HEK293 (cell line): ENCODE results near the gene DNAJC3.

Experiments
- MYNN ChIP-seq: fragments of 450-650 bp; formaldehyde crosslinking; IDR thresholded peaks from 2 replicates; pipeline ENCODE4 v1.5.1; 2016; ENCODE audit warnings: missing biosample characterization, missing genetic modification characterization, borderline replicate concordance
- ZBTB20 ChIP-seq: fragments of 450-650 bp; formaldehyde crosslinking; IDR thresholded peaks from 2 replicates; pipeline ENCODE4 v1.5.1; 2016; ENCODE audit warnings: missing biosample characterization, missing genetic modification characterization
- ZNF138 ChIP-seq: fragments of 450-650 bp; formaldehyde crosslinking; IDR thresholded peaks from 2 replicates; pipeline ENCODE4 v1.5.1; 2016; ENCODE audit warnings: missing biosample characterization, missing genetic modification characterization, borderline replicate concordance
- ZNF202 ChIP-seq: fragments of 450-650 bp; formaldehyde crosslinking; IDR thresholded peaks from 2 replicates; pipeline ENCODE4 v1.5.1; 2016; ENCODE audit warnings: missing biosample characterization, missing genetic modification characterization, borderline replicate concordance
- ZNF239 ChIP-seq: fragments of 450-650 bp; formaldehyde crosslinking; IDR thresholded peaks from 2 replicates; pipeline ENCODE4 v1.5.1; 2016; ENCODE audit warnings: missing biosample characterization, missing genetic modification characterization
- TF ChIP-seq, protein P1 (sequence below): fragments of 450-650 bp; formaldehyde crosslinking; IDR thresholded peaks from 2 replicates; pipeline ENCODE4 v1.5.1; 2016; ENCODE audit warnings: missing biosample characterization, missing genetic modification characterization

DNA sequence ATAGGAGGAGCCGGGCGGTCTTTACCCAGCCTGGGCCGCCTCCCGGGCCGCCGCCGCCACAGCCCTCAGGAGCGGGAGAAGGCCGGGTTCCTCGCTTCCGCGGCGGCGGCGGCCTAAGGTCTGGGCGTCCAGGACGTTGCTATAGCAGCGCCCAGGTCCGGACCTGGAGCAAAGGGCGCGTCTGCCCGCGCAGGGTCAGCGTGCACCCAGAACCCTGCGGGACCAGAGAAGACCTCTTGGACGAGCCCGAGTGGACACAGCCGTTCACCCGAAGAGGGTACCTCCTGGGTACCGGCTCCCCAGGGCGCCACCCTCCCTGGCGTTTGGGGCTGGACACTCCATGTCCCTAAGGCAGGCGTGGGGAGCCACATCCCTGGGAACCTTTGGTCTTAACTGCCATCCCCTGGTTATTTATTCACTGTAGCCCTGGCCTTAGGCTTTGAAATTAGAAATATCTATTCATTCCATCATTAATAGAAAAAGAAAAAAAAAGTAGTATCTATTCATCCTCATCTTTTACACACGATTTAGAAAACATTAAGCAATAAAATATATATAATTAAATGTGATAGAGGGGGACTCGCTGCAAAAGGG lies 34.8 kb upstream of the DNAJC3 start:
- no peak for TF ChIP-seq MYNN (tag by site-specific recombination)
- no peak for TF ChIP-seq ZNF202 (tag by site-specific recombination)
- TF ChIP-seq, protein P1, sequence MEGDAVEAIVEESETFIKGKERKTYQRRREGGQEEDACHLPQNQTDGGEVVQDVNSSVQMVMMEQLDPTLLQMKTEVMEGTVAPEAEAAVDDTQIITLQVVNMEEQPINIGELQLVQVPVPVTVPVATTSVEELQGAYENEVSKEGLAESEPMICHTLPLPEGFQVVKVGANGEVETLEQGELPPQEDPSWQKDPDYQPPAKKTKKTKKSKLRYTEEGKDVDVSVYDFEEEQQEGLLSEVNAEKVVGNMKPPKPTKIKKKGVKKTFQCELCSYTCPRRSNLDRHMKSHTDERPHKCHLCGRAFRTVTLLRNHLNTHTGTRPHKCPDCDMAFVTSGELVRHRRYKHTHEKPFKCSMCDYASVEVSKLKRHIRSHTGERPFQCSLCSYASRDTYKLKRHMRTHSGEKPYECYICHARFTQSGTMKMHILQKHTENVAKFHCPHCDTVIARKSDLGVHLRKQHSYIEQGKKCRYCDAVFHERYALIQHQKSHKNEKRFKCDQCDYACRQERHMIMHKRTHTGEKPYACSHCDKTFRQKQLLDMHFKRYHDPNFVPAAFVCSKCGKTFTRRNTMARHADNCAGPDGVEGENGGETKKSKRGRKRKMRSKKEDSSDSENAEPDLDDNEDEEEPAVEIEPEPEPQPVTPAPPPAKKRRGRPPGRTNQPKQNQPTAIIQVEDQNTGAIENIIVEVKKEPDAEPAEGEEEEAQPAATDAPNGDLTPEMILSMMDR (tag by site-specific recombination) = no peak
- no peak for TF ChIP-seq ZNF239 (tag by site-specific recombination)
- TF ChIP-seq ZBTB20 (tag by site-specific recombination) = no peak
- TF ChIP-seq ZNF138 (tag by site-specific recombination) = no peak
